NCI-H82 treated with DMSO at 0.1 percent for 48 hours (cell line): Measurements from ENCODE around the gene PDGFB.

Source experiments
- DNase-seq: peaks from one replicate; lab custom pipeline; 2025; ENCODE audit not compliant: unreplicated experiment; lab: John Stamatoyannopoulos, UW

The PDGFB gene

DNA sequence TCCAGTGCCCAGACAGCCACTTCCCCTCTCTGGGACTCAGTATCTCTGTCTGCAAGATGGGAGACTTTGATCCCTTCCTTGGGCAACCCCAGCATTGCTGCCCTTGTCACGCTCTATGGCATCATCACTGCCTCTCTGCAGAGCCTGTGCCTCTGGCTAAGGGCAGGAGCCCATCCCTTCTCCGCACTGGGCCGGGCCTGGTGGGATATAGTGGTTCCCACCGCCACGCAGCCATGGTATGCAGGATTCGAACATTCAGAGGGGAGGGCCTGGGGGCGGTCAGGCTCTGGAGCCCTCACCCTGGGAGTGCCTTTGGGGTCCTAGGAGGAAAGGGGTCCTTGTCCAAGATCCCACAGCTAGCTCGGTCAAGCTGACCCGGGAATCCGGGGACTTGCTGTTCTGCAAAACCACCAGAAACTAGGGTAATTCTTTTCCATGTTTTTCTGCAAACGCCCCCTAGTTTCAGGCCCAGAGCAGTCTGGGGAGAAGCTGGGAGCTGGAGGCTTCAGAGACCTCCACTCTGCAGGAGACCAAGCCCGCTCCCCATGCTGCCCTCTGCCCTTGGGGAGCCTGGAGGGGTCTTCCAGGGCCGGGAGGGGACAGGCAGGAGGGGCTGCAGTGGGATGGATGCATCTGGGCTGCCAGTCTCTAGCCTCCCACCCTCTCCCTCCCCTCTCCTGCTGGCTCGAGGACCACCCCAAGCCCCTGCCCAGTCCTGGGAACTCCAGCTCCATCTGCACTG is 67.9 kb downstream of the PDGFB start:
- no peak for DNase-seq

- DNase-seq, result no peak
Observed at GRCh38 chr22:39176143-39176713, 68.6 kb downstream of the PDGFB start.

DNA sequence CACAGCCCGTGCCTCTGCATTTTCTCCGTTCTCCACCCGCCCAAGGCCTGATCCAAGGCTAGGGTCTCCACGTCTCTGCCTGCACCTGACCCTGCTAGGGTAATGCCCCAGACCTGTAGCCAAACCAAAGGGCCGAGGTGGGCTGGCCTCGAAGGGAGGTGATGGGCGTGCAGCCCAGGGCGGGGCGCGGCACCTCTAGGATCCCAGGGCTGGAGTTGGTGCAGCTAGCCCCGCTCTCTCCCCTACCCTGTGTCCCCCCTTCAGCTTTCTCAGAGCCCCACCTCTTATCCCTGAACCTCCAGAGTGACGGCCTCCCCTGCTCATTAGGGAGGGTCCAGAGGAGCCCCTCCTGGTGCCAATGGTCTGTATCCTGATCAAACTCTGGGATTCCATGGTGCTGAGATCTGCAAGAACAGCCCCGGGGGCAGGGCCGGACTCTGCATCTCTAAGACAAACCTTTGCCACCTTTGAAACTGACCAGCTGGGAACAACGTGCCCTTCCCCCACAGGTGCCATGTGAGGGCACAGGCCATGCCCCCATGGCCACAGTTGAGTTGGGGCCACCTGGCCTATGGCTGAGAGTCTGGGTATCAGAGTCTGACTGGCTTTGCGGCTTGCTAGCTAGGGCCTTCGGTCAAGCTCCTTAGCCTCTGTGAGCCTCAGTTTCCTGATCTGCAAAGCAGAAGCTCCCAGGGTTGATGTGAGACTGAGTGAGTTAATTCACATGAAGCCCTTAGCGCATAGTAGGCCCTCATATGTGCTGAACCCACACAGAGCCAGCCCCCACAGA is 69.2 kb downstream of the PDGFB start:
- DNase-seq, result no peak

- no peak for DNase-seq
Observed at GRCh38 chr22:39174498-39175352, 70.1 kb downstream of the PDGFB start.

- DNase-seq, result no peak
Observed at GRCh38 chr22:39173787-39174497, 70.8 kb downstream of the PDGFB start.
